IgD-negative memory B cell (primary cell): ENCODE data around the gene SLC22A6. TPM values are rescaled to one million over a fixed set of nuclear protein-coding genes. Genes with fewer than 3 reads are reported as not detected.
A peak's percentile ranks its signal among the peaks of the same experiment; 100 is the strongest.
"Not testable (repeated sequence)": the region's sequence is repeated elsewhere in the genome, so short reads cannot be mapped to it uniquely, and the experiment has no call there.

Source experiments
- H3K27ac Mint-ChIP-seq, 3 donors: one replicate each; pipeline ENCODE4 v1.8.0; 2020 to 2022; ENCODE audit warnings: mild to moderate bottlenecking in 3 of 3, mixed read lengths in 3 of 3, moderate library complexity in 1 of 3
- H3K27me3 Mint-ChIP-seq: one replicate; pipeline ENCODE4 v1.8.0; 2021; ENCODE audit warnings: mixed read lengths
- H3K36me3 Mint-ChIP-seq: one replicate; pipeline ENCODE4 v1.8.0; 2020; ENCODE audit warnings: mild to moderate bottlenecking, mixed read lengths
- H3K4me1 Mint-ChIP-seq, 3 donors: one replicate each; pipeline ENCODE4 v1.8.0; 2020 to 2022; ENCODE audit warnings: mixed read lengths in 3 of 3, mild to moderate bottlenecking in 1 of 3
- H3K4me3 Mint-ChIP-seq, 4 donors: one replicate each; pipeline ENCODE4 v1.8.0; 2020 to 2022; ENCODE audit warnings: mild to moderate bottlenecking in 4 of 4, mixed read lengths in 4 of 4, moderate library complexity in 3 of 4
- H3K9me3 Mint-ChIP-seq, 3 donors: one replicate each; pipeline ENCODE4 v1.8.0; 2020 to 2021; ENCODE audit warnings: mixed read lengths in 3 of 3, mild to moderate bottlenecking in 1 of 3
- polyA plus RNA-seq: library from polyadenylated mRNA; unstranded; fragments of 300-500 nt; fragmentation: Illumina TruSeq; gene quantifications from one replicate; pipeline ENCODE4 v1.2.3, GENCODE V29; 2021

The SLC22A6 gene
- polyA plus RNA-seq, 1 donor from 2014 or later: not detected

GRCh38 chr11:62961017-62961570 lies 23.7 kb downstream of the SLC22A6 start:
- Mint-ChIP-seq H3K27ac (no peak overlapping the region), H3K27me3 (peaks cover 6% of the 10 kb centered on the region), H3K36me3 (peaks cover 3% of the 10 kb centered on the region), H3K9me3 (peaks cover 0 to 2% (median 0%) of the 10 kb centered on the region in 3 donors), H3K4me1 (no peaks in the 10 kb centered on the region), H3K4me3 (peak overlapping the region in 1 of 4 donors; percentile 70)

GRCh38 chr11:62959422-62959980 lies 25.3 kb downstream of the SLC22A6 start:
- H3K9me3 Mint-ChIP-seq: no peaks in the 10 kb centered on the region
- H3K4me3 Mint-ChIP-seq: peak overlapping the region in 1 of 4 donors; percentile 57
- H3K36me3 Mint-ChIP-seq: peaks cover 3% of the 10 kb centered on the region
- no peaks in the 10 kb centered on the region for H3K4me1 Mint-ChIP-seq
- peaks cover 6% of the 10 kb centered on the region for H3K27me3 Mint-ChIP-seq
- H3K27ac Mint-ChIP-seq: peak overlapping the region in 1 of 3 donors; percentile 65

GRCh38 chr11:62958547-62959421 lies 26.0 kb downstream of the SLC22A6 start:
- Mint-ChIP-seq H3K36me3 (peaks cover 3% of the 10 kb centered on the region), H3K27ac (peak overlapping the region in 1 of 3 donors; percentile 65)

GRCh38 chr11:62957147-62957546 lies 27.6 kb downstream of the SLC22A6 start:
- peak overlapping the region in 1 of 3 donors; percentile 80 for H3K27ac Mint-ChIP-seq
- no peaks in the 10 kb centered on the region for H3K4me1 Mint-ChIP-seq
- peaks cover 3% of the 10 kb centered on the region for H3K36me3 Mint-ChIP-seq
- peaks cover 0 to 2% (median 0%) of the 10 kb centered on the region in 3 donors for H3K9me3 Mint-ChIP-seq
- no peak overlapping the region for H3K4me3 Mint-ChIP-seq
- H3K27me3 Mint-ChIP-seq: peaks cover 4% of the 10 kb centered on the region

More at GRCh38 chr11:62958547-62959421, 26.0 kb downstream of the SLC22A6 start:
- Mint-ChIP-seq H3K9me3 (peaks cover 0 to 2% (median 0%) of the 10 kb centered on the region in 3 donors), H3K4me3 (peak overlapping the region in 1 of 4 donors; percentile 57), H3K4me1 (no peaks in the 10 kb centered on the region), H3K27me3 (peaks cover 6% of the 10 kb centered on the region)

- H3K9me3 Mint-ChIP-seq: peaks cover 0 to 2% (median 0%) of the 10 kb centered on the region in 3 donors
- no peak overlapping the region for H3K4me3 Mint-ChIP-seq
- no peak overlapping the region for H3K27ac Mint-ChIP-seq
- H3K4me1 Mint-ChIP-seq: no peaks in the 10 kb centered on the region
- no peaks in the 10 kb centered on the region for H3K36me3 Mint-ChIP-seq
- H3K27me3 Mint-ChIP-seq: peaks cover 8% of the 10 kb centered on the region
These were observed 30.3 kb downstream of the SLC22A6 start for GRCh38 chr11:62954478-62954877.

GRCh38 chr11:62953811-62954210 lies 31.0 kb downstream of the SLC22A6 start:
- H3K4me1 Mint-ChIP-seq: no peaks in the 10 kb centered on the region
- H3K4me3 Mint-ChIP-seq: no peak overlapping the region
- no peaks in the 10 kb centered on the region for H3K36me3 Mint-ChIP-seq
- H3K9me3 Mint-ChIP-seq: peaks cover 0 to 2% (median 0%) of the 10 kb centered on the region in 3 donors
- peaks cover 8% of the 10 kb centered on the region for H3K27me3 Mint-ChIP-seq
- H3K27ac Mint-ChIP-seq: no peak overlapping the region

- no peak overlapping the region for H3K27ac Mint-ChIP-seq
- no peak overlapping the region for H3K4me3 Mint-ChIP-seq
- no peaks in the 10 kb centered on the region for H3K4me1 Mint-ChIP-seq
- H3K36me3 Mint-ChIP-seq: no peaks in the 10 kb centered on the region
- peaks cover 0 to 4% (median 0%) of the 10 kb centered on the region in 3 donors for H3K9me3 Mint-ChIP-seq
- peaks cover 15% of the 10 kb centered on the region for H3K27me3 Mint-ChIP-seq
These were observed 35.9 kb downstream of the SLC22A6 start for GRCh38 chr11:62948765-62949320.

- H3K27me3 Mint-ChIP-seq: peaks cover 19% of the 10 kb centered on the region
- H3K36me3 Mint-ChIP-seq, H3K4me1 Mint-ChIP-seq, H3K27ac Mint-ChIP-seq, H3K4me3 Mint-ChIP-seq, H3K9me3 Mint-ChIP-seq: not testable (repeated sequence)
These were observed 39.2 kb downstream of the SLC22A6 start for GRCh38 chr11:62945538-62945937.

GRCh38 chr11:62937528-62937927 lies 47.2 kb downstream of the SLC22A6 start:
- not testable (repeated sequence) for H3K4me3 Mint-ChIP-seq, H3K27me3 Mint-ChIP-seq, H3K4me1 Mint-ChIP-seq, H3K9me3 Mint-ChIP-seq, H3K36me3 Mint-ChIP-seq
- H3K27ac Mint-ChIP-seq: peak overlapping the region in 1 of 3 donors; percentile 6

- Mint-ChIP-seq H3K36me3 (peaks cover 3% of the 10 kb centered on the region), H3K9me3 (no peaks in the 10 kb centered on the region), H3K4me1 (peaks cover 0 to 2% (median 0%) of the 10 kb centered on the region in 3 donors), H3K27me3 (peaks cover 16% of the 10 kb centered on the region), H3K4me3 (no peak overlapping the region), H3K27ac (no peak overlapping the region)
These were observed 50.3 kb downstream of the SLC22A6 start for GRCh38 chr11:62934496-62934785.

- no peak overlapping the region for H3K4me3 Mint-ChIP-seq
- H3K27ac Mint-ChIP-seq: no peak overlapping the region
- H3K27me3 Mint-ChIP-seq: peaks cover 20% of the 10 kb centered on the region
- peaks cover 3% of the 10 kb centered on the region for H3K36me3 Mint-ChIP-seq
- no peaks in the 10 kb centered on the region for H3K4me1 Mint-ChIP-seq
- H3K9me3 Mint-ChIP-seq: no peaks in the 10 kb centered on the region
These were observed 50.8 kb downstream of the SLC22A6 start for GRCh38 chr11:62933750-62934495.

- H3K4me3 Mint-ChIP-seq: no peak overlapping the region
- no peak overlapping the region for H3K27ac Mint-ChIP-seq
- H3K36me3 Mint-ChIP-seq: peaks cover 3% of the 10 kb centered on the region
- peaks cover 25% of the 10 kb centered on the region for H3K27me3 Mint-ChIP-seq
- H3K4me1 Mint-ChIP-seq: no peaks in the 10 kb centered on the region
- no peaks in the 10 kb centered on the region for H3K9me3 Mint-ChIP-seq
These were observed 51.5 kb downstream of the SLC22A6 start for GRCh38 chr11:62933285-62933684.

- H3K36me3 Mint-ChIP-seq: peaks cover 3% of the 10 kb centered on the region
- H3K27me3 Mint-ChIP-seq: peaks cover 34% of the 10 kb centered on the region
- H3K4me1 Mint-ChIP-seq: peaks cover 0 to 4% (median 2%) of the 10 kb centered on the region in 3 donors
- peak overlapping the region in 1 of 4 donors; percentile 12 for H3K4me3 Mint-ChIP-seq
- H3K27ac Mint-ChIP-seq: no peak overlapping the region
- no peaks in the 10 kb centered on the region for H3K9me3 Mint-ChIP-seq
These were observed 53.1 kb downstream of the SLC22A6 start for GRCh38 chr11:62931499-62932278.

- Mint-ChIP-seq H3K4me3 (peak overlapping the region in 1 of 4 donors; percentile 14), H3K27me3 (peaks cover 44% of the 10 kb centered on the region), H3K4me1 (peaks cover 3 to 7% (median 4%) of the 10 kb centered on the region in 3 donors), H3K9me3 (no peaks in the 10 kb centered on the region), H3K36me3 (peaks cover 3% of the 10 kb centered on the region), H3K27ac (no peak overlapping the region)
These were observed 54.1 kb downstream of the SLC22A6 start for GRCh38 chr11:62930666-62931065.
